Thyroid gland (tissue), 4 donors: Measurements from ENCODE around the gene MYD88. TPM values are rescaled to one million over a fixed set of nuclear protein-coding genes. Genes with fewer than 3 reads are reported as not detected.
A peak's percentile ranks its signal among the peaks of the same experiment; 100 is the strongest.

Experiments used
- DNase-seq, 2 donors: peaks; one replicate each; pipeline ENCODE4 v3.0.0-alpha.2; 2019
- H3K27ac ChIP-seq, 3 donors: fragments of 200-600 bp; sonication (generic); 1 replicate in 2 of 3; 2 replicates in 1 of 3; pipeline ENCODE4 v1.5.1; 2016 to 2019; ENCODE audit warnings: mild to moderate bottlenecking in 1 of 3, moderate library complexity in 1 of 3
- H3K27me3 ChIP-seq: fragments of 200-600 bp; sonication (generic); one replicate; pipeline ENCODE4 v1.5.1; 2019
- H3K36me3 ChIP-seq, 2 donors: fragments of 200-600 bp; sonication (generic); one replicate each; pipeline ENCODE4 v1.5.1; 2016 to 2019
- H3K4me1 ChIP-seq, 2 donors: fragments of 200-600 bp; sonication (generic); one replicate each; pipeline ENCODE4 v1.5.1; 2017 to 2019
- H3K4me3 ChIP-seq, 3 donors: fragments of 200-600 bp; sonication (generic); replicated peaks in 1 of 3; 1 replicate in 2 of 3; 2 replicates in 1 of 3; pipeline ENCODE4 v1.5.1; 2016; ENCODE audit warnings: mild to moderate bottlenecking in 1 of 3
- H3K9me3 ChIP-seq: fragments of 200-600 bp; sonication (generic); one replicate; pipeline ENCODE4 v1.5.1; 2017
- POLR2A ChIP-seq, 2 donors: fragments of 450-650 bp; IDR thresholded peaks; one replicate each; pipeline ENCODE4 v1.6.1; 2017; ENCODE audit warnings: antibody characterized with exemption in 2 of 2, mild to moderate bottlenecking in 2 of 2, moderate library complexity in 1 of 2
- WGBS, 2 donors: methylation state at CpG; one replicate each; pipeline ENCODE4 v1.1.5; 2017; 5-methylcytosine and 5-hydroxymethylcytosine counted together
- intact Hi-C: fragments of 100-400 bp; cut with DNase I; formaldehyde crosslinking; loops from one replicate; pipeline ENCODE4 v1.15.1; 2023
- total RNA-seq, 4 donors: library from RNA; depleted of rRNA; stranded (reverse); fragments of >200 nt; gene quantifications; one replicate each; pipeline ENCODE4 v1.2.3, GENCODE V29; 2016
- TF ChIP-seq, protein P1 (sequence below), 6 experiments: fragments of 200-600 bp in 3 of 6; fragments of 450-650 bp in 3 of 6; sonication (generic) in 3 of 6; IDR thresholded peaks; one replicate each; pipeline ENCODE4 v1.5.1; 2016 to 2019; ENCODE audit warnings: antibody characterized with exemption in 6 of 6, mild to moderate bottlenecking in 2 of 6, inconsistent platforms in 1 of 6, moderate library complexity in 1 of 6

The MYD88 gene
- total RNA-seq, 4 donors from 2014 or later: 18.0 to 23.8 (median 20.2) TPM

DNA sequence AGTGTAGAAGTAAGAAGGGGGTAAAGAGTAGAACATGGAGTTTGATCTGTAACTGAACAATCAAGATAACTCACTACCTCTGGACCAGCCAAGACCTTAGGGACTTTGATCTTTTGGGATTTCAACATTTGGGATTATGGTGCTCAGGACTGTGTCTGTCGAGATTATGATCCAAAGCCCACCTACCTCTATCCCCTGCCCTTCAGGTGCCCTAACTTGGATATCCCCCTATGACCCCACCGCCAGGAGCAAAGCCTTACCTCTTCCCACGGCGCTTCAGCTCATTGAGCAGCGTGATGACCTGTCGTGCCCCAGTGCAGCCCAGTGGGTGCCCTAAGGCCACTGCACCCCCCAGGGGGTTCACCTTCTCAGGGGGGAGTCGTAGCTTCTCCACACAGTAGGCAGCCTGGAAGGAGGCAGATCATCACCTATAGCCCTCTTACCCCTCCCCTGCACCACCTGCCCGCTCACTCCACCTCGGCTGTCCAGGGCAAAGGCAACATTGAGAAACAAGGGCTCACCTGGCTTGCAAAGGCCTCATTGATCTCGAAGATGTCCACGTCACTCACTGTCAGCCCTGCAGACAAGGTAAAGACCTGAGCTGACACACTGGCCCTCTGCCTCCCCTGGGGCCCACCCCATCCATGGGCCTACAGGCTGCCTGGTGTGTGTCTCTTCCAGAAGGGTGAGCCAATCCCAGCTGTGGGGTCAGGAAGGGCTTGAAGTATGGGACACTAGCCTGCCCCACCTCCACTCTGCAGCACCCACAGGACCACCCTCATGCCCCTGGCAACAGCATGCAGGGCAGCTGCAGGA, 12.9 kb upstream of the MYD88 start:
- Histone ChIP-seq H3K9me3 (no peaks in the 10 kb centered on the region), H3K4me3 (no peak overlapping the region), H3K4me1 (peaks cover 0 to 8% of the 10 kb centered on the region in 2 donors), H3K27me3 (no peaks in the 10 kb centered on the region), H3K36me3 (peaks cover 72 to 85% of the 10 kb centered on the region in 2 donors), H3K27ac (no peak overlapping the region)
- DNase-seq: no peak
- WGBS, 2 donors: 95 to 96% methylated on average over 6 to 11 of the region's 11 CpGs
- TF ChIP-seq, protein P1, sequence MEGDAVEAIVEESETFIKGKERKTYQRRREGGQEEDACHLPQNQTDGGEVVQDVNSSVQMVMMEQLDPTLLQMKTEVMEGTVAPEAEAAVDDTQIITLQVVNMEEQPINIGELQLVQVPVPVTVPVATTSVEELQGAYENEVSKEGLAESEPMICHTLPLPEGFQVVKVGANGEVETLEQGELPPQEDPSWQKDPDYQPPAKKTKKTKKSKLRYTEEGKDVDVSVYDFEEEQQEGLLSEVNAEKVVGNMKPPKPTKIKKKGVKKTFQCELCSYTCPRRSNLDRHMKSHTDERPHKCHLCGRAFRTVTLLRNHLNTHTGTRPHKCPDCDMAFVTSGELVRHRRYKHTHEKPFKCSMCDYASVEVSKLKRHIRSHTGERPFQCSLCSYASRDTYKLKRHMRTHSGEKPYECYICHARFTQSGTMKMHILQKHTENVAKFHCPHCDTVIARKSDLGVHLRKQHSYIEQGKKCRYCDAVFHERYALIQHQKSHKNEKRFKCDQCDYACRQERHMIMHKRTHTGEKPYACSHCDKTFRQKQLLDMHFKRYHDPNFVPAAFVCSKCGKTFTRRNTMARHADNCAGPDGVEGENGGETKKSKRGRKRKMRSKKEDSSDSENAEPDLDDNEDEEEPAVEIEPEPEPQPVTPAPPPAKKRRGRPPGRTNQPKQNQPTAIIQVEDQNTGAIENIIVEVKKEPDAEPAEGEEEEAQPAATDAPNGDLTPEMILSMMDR (IDR thresholded peaks at IDR 0.05): no peak
- intact Hi-C loops: loop anchor here (10.0 kb wide), 1 partner anchor 349 kb away; no protein-coding TSS in a partner anchor

DNA sequence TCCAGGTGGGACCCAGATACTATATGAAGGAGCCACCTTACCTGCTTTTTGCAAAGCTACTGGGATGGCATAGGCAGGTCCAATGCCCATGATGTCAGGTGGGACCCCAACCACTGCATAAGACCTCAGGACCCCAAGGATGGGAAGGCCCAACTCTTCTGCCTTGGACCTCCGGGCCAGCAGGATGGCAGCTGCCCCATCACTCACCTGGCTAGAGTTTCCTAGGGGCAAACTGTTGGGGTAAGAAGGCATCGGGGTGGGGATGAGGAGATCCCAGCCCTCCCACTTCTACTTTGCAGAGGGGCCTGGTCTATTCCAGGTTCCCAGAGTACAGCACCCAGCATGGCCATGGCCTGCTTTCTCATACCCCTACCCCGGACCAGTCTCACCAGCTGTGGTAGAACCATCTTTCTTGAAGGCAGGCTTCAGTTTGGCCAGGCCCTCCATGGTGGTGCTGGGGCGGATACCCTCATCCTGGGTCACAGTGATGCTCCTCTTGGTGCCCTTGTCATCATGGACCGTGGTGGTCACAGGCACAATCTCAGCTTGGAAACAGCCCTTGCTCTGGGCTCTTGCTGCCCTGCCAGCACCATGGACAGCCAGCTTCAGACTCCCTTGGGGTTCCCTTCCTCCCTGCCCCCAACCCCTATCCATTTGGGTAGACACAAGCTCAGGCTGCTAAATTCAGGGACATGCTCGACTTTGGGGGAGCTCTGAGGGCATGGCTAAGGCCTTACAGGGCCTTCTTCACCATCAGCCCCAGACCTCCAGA, 12.2 kb upstream of the MYD88 start:
- H3K36me3 ChIP-seq: peaks cover 78 to 93% of the 10 kb centered on the region in 2 donors
- 95 to 98% methylated on average over 5 to 6 of the region's 6 CpGs for WGBS, 2 donors
- no peaks in the 10 kb centered on the region for H3K9me3 ChIP-seq
- H3K4me1 ChIP-seq: peaks cover 0 to 8% of the 10 kb centered on the region in 2 donors
- no peak for DNase-seq
- intact Hi-C loops: loop anchor here (10.0 kb wide), 1 partner anchor 348 kb away; no protein-coding TSS in a partner anchor
- H3K4me3 ChIP-seq: no peak overlapping the region
- TF ChIP-seq, protein P1 (IDR thresholded peaks at IDR 0.05): no peak
- no peak for TF ChIP-seq POLR2A (IDR thresholded peaks at IDR 0.05)
- H3K27ac ChIP-seq: no peak overlapping the region
- H3K27me3 ChIP-seq: no peaks in the 10 kb centered on the region

DNA sequence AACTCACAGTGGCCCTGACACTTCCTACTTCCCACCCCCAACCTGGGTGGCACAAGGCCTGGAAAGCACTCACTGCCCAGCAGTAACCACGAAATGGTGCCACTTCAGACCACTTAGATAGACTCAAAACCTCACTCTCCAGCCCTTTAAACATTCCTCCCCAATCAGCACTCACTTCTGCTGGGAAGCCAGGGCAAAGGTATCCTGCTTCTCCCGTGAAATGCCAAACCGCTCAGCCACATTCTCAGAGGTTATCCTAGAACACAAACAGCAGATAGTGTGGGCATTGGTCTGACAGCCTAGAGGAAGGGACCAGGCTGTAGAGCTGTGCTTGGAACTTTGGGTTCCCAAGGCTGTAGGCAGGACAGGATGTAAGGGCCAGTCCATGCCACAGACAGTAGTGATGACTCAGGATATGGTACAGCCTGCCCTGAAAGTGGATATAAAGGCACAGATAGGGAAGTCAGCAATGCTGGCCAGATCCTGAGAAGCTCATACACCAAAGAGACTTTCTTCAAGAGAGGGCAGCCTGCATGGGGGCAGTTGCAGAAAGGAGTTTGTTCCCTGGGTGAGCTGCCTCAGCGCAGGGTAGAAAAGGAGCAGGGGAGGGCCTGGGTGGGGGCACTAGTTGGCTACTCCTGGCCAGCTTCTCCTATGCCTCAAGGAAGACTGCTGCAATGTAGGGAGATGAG, 10.7 kb upstream of the MYD88 start:
- Histone ChIP-seq H3K36me3 (peaks cover 64 to 87% of the 10 kb centered on the region in 2 donors), H3K27me3 (no peaks in the 10 kb centered on the region), H3K27ac (no peak overlapping the region), H3K4me3 (no peak overlapping the region), H3K9me3 (no peaks in the 10 kb centered on the region), H3K4me1 (peaks cover 0 to 11% of the 10 kb centered on the region in 2 donors)
- TF ChIP-seq, protein P1 (IDR thresholded peaks at IDR 0.05): no peak
- no peak for TF ChIP-seq POLR2A (IDR thresholded peaks at IDR 0.05)
- intact Hi-C loops: loop anchor here (10.0 kb wide), 1 partner anchor 347 kb away; no protein-coding TSS in a partner anchor
- peak; percentile 16 to 29 for DNase-seq
- WGBS, 2 donors: 46 to 61% methylated on average over 3 to 4 of the region's 4 CpGs

DNA sequence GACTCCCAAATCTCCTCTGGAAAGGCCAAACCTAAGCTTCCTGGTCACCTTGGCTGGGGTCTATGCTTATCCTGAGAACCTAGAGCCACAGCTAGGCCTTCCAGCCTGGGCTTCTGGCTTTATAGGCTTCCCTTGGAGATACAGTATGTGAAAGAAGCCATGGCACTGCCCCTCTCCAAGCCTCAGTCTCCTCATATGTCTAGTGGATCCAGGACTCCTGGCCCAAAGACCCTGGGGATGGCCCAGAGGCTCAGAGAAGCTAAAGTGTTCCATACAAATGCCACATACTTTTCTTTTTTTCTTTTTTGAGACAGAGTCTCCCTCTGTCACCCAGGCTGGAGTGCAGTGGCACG, 10.2 kb upstream of the MYD88 start:
- DNase-seq: no peak
- intact Hi-C loops: loop anchor here (10.0 kb wide), 1 partner anchor 347 kb away; no protein-coding TSS in a partner anchor
- Histone ChIP-seq H3K27ac (no peak overlapping the region), H3K27me3 (no peaks in the 10 kb centered on the region), H3K4me3 (no peak overlapping the region), H3K9me3 (no peaks in the 10 kb centered on the region), H3K36me3 (peaks cover 58 to 82% of the 10 kb centered on the region in 2 donors), H3K4me1 (peaks cover 4 to 16% of the 10 kb centered on the region in 2 donors)
- TF ChIP-seq, protein P1 (IDR thresholded peaks at IDR 0.05): no peak
- no peak for TF ChIP-seq POLR2A (IDR thresholded peaks at IDR 0.05)
- 95 to 100% methylated on average over 1 of the region's 1 CpG for WGBS, 2 donors
